ENCODE data around the gene VAX1. TPM values are rescaled to one million over a fixed set of nuclear protein-coding genes. Genes with fewer than 3 reads are reported as not detected.

The VAX1 gene
- total and polyA plus RNA-seq, 2 experiments from 2014 or later = not detected

DNA sequence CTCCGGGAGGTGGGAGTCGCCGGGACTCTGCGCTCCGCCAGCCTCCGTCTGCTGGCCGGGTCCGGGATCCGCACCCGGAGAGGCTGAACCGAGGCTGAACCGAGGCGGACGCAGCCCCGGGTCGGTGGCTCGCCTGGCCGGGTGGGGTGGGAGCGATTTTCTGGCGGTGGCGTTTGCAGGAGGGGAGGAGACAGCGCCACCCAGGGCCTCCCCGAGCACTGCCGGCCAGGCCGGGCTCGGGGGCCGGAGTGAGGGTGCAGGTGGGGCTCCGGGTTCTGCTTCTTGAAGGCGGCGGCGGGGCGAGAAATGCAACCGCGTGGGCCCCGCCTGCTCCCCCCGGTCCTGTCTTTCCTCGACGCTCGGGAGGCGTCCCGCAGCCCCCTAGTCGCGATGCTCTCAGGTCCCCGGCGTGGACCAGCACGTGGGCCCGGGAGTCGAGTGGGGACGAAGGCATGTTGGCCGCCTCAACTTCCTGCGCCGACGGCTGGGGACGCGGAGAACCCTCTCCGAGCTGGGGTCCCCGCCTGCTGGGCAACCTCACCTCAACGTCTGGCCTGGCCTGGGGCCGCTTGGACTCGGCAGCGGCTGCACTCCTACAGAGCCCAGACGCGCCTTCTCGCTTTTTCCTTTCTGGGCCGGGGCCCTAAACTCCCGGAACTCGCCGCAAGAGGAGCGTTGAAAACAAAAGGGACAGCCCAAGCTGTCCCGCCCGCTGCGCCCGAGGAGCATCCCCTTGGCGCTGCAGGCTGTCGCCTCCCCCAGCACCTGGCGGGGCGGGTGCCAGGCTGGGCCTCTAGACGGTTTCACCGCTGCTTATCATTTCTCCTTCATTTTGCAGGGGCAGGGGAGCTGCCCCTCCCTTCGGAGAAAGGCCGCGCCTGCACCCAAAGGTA lies 25.2 kb upstream of the VAX1 start:
- peak; percentile 20 for DNase-seq
- no peaks in the 10 kb centered on the region for H3K79me2 ChIP-seq (ENCODE audit: insufficient read depth)
- H3K4me3 ChIP-seq = no peak overlapping the region
- no peak overlapping the region for H3K9ac ChIP-seq
- no peaks in the 10 kb centered on the region for H3K9me3 ChIP-seq (ENCODE audit: low read depth)
- no peaks in the 10 kb centered on the region for H3F3A ChIP-seq (ENCODE audit: insufficient read depth)
- H3K27me3 ChIP-seq (replicated peaks; ENCODE audit: insufficient read depth) = peaks cover 94% of the 10 kb centered on the region
- no peaks in the 10 kb centered on the region for H3K4me1 ChIP-seq (ENCODE audit: insufficient read depth)
- 11 to 17% methylated on average over 42 to 70 of the region's 82 CpGs for WGBS, 2 experiments (ENCODE audit: low coverage in 1 of 2, low lambda C conversion rate in 2 of 2, missing lambda C conversion rate in 2 of 2)
- no peak overlapping the region for H2AFZ ChIP-seq
- H3K9me2 ChIP-seq (ENCODE audit: insufficient read depth) = no peaks in the 10 kb centered on the region
- H3K27ac ChIP-seq = no peak overlapping the region
- H3K4me2 ChIP-seq (ENCODE audit: unreplicated experiment) = no peak overlapping the region
- no peaks in the 10 kb centered on the region for H3K36me3 ChIP-seq (ENCODE audit: low read depth)
- TF ChIP-seq EZH2 (IDR thresholded peaks at IDR 0.05; ENCODE audit: insufficient read depth, poor library complexity, severe bottlenecking) (peak; percentile 70), EZH2phosphoT487 (IDR thresholded peaks at IDR 0.05; ENCODE audit: insufficient read depth, low read depth) (no peak)
- in situ Hi-C loops (cut with MboI) = no loop called here
- no peaks in the 10 kb centered on the region for H4K20me1 ChIP-seq (ENCODE audit: insufficient read depth)

- Histone ChIP-seq H3K4me1 (ENCODE audit: insufficient read depth) (no peaks in the 10 kb centered on the region), H3K4me3 (no peak overlapping the region), H3K27me3 (replicated peaks; ENCODE audit: insufficient read depth) (peaks cover 96% of the 10 kb centered on the region), H2AFZ (no peak overlapping the region), H3K79me2 (ENCODE audit: insufficient read depth) (no peaks in the 10 kb centered on the region), H3K9me2 (ENCODE audit: insufficient read depth) (no peaks in the 10 kb centered on the region), H4K20me1 (ENCODE audit: insufficient read depth) (no peaks in the 10 kb centered on the region), H3K27ac (no peak overlapping the region), H3K9me3 (ENCODE audit: low read depth) (no peaks in the 10 kb centered on the region), H3K9ac (no peak overlapping the region), H3K36me3 (ENCODE audit: low read depth) (no peaks in the 10 kb centered on the region), H3F3A (ENCODE audit: insufficient read depth) (no peaks in the 10 kb centered on the region), H3K4me2 (ENCODE audit: unreplicated experiment) (no peak overlapping the region)
- no peak for DNase-seq
- TF ChIP-seq EZH2 (IDR thresholded peaks at IDR 0.05; ENCODE audit: insufficient read depth, poor library complexity, severe bottlenecking) (peak; percentile 95), EZH2phosphoT487 (IDR thresholded peaks at IDR 0.05; ENCODE audit: insufficient read depth, low read depth) (peak; percentile 33)
- 10 to 15% methylated on average over 16 to 26 of the region's 39 CpGs for whole genome bisulfite sequencing, 2 experiments (ENCODE audit: low coverage in 1 of 2, low lambda C conversion rate in 2 of 2, missing lambda C conversion rate in 2 of 2)
- in situ Hi-C loops (cut with MboI) = no loop called here
Observed at GRCh38 chr10:117162093-117163060, 24.3 kb upstream of the VAX1 start.

DNA sequence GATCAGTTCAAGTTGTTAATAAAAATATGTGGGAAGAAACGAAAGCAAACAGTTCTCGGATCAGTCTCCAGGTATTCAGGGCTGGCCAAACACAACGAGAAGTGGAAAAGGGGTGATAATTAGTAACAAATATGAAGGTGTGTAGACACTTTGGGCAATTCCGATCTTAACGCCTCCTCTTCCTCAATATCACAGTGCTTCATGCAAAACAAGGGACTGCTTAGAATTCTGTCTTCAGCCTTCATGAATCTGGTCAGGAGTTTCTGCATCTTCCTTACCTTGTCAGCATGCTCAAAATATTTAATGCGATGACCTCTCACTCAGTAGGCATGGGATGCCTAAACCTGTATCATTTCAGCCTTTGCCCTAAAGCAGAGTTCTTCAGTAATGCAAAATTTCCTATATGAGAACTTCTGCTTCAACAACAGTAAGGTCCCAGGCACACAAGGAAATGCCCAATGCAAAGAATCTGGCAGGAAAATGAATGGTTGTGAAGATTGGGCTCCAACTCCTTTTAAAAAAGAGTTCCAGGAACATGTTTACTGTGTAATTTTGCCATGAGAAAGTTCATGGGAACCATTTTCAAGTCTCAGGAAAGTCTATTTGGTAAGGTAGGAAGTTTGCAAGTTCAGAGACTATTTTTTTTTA lies 23.4 kb upstream of the VAX1 start:
- Histone ChIP-seq H3K27me3 (replicated peaks; ENCODE audit: insufficient read depth) (peaks cover 94% of the 10 kb centered on the region), H3K36me3 (ENCODE audit: low read depth) (no peaks in the 10 kb centered on the region), H3K4me2 (ENCODE audit: unreplicated experiment) (no peak overlapping the region), H3K9me3 (ENCODE audit: low read depth) (no peaks in the 10 kb centered on the region), H4K20me1 (ENCODE audit: insufficient read depth) (no peaks in the 10 kb centered on the region), H3K79me2 (ENCODE audit: insufficient read depth) (no peaks in the 10 kb centered on the region), H2AFZ (no peak overlapping the region), H3K4me3 (no peak overlapping the region), H3K4me1 (ENCODE audit: insufficient read depth) (no peaks in the 10 kb centered on the region), H3K27ac (no peak overlapping the region), H3K9me2 (ENCODE audit: insufficient read depth) (no peaks in the 10 kb centered on the region), H3F3A (ENCODE audit: insufficient read depth) (no peaks in the 10 kb centered on the region), H3K9ac (no peak overlapping the region)
- in situ Hi-C loops (cut with MboI) = no loop called here
- WGBS, 2 experiments (ENCODE audit: low coverage in 1 of 2, low lambda C conversion rate in 2 of 2, missing lambda C conversion rate in 2 of 2) = 26 to 31% methylated on average over 6 of the region's 6 CpGs
- TF ChIP-seq EZH2 (IDR thresholded peaks at IDR 0.05; ENCODE audit: insufficient read depth, poor library complexity, severe bottlenecking) = peak; percentile 56
- no peak for TF ChIP-seq EZH2phosphoT487 (IDR thresholded peaks at IDR 0.05; ENCODE audit: insufficient read depth, low read depth)
- DNase-seq = no peak

DNA sequence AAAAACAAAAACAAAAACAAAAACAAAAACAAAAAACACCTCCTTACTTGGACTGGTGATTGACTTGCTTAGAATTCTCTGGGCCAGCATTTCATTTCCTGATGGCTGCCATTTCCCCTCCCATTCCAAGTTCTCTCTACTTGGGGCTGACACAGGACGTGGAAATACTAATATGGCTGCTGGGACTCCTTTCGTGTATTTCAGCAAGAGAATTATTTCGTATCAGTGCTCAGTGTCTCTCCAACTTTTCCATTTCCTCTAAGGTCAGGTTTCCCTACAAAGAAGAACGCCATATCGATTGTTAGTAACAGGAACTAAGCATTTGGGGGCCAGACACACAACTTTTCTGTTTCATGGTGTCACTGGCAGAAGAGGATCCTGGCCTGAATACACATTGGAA lies 22.5 kb upstream of the VAX1 start:
- H3K9me3 ChIP-seq (ENCODE audit: low read depth) = no peaks in the 10 kb centered on the region
- no peak overlapping the region for H2AFZ ChIP-seq
- H3K4me3 ChIP-seq = no peak overlapping the region
- in situ Hi-C loops (cut with MboI) = no loop called here
- no peaks in the 10 kb centered on the region for H3K36me3 ChIP-seq (ENCODE audit: low read depth)
- no peak overlapping the region for H3K27ac ChIP-seq
- H3K79me2 ChIP-seq (ENCODE audit: insufficient read depth) = no peaks in the 10 kb centered on the region
- H3K9me2 ChIP-seq (ENCODE audit: insufficient read depth) = no peaks in the 10 kb centered on the region
- H3K27me3 ChIP-seq (replicated peaks; ENCODE audit: insufficient read depth) = peaks cover 87% of the 10 kb centered on the region
- TF ChIP-seq EZH2phosphoT487 (IDR thresholded peaks at IDR 0.05; ENCODE audit: insufficient read depth, low read depth) (no peak), EZH2 (IDR thresholded peaks at IDR 0.05; ENCODE audit: insufficient read depth, poor library complexity, severe bottlenecking) (no peak)
- no peaks in the 10 kb centered on the region for H3K4me1 ChIP-seq (ENCODE audit: insufficient read depth)
- DNase-seq = no peak
- no peak overlapping the region for H3K4me2 ChIP-seq (ENCODE audit: unreplicated experiment)
- no peak overlapping the region for H3K9ac ChIP-seq
- 14 to 17% methylated on average over 5 of the region's 5 CpGs for WGBS, 2 experiments (ENCODE audit: low coverage in 1 of 2, low lambda C conversion rate in 2 of 2, missing lambda C conversion rate in 2 of 2)
- no peaks in the 10 kb centered on the region for H4K20me1 ChIP-seq (ENCODE audit: insufficient read depth)
- H3F3A ChIP-seq (ENCODE audit: insufficient read depth) = no peaks in the 10 kb centered on the region

Data from GM23248 (cell line).